Kasumi-1 (cell line): ENCODE measurements around the gene FBXO15.
A peak's percentile ranks its signal among the peaks of the same experiment; 100 is the strongest.

Experiments
- DNase-seq, 2 experiments: peaks; one replicate each; lab custom pipeline; 2025; lab: John Stamatoyannopoulos, UW

The FBXO15 gene

GRCh38 chr18:74153377-74153776 lies 5.7 kb upstream of the FBXO15 start:
- DNase-seq = no peak

- peak; percentile 6 to 14 for DNase-seq
These were observed 5.2 kb upstream of the FBXO15 start for GRCh38 chr18:74152857-74153256.

GRCh38 chr18:74152270-74152669 lies 4.6 kb upstream of the FBXO15 start:
- no peak for DNase-seq

- DNase-seq = no peak
These were observed 2.2 kb upstream of the FBXO15 start for GRCh38 chr18:74149878-74150277.

GRCh38 chr18:74148543-74149070 lies 973 bp upstream of the FBXO15 start:
- no peak for DNase-seq

GRCh38 chr18:74147491-74147778 lies 199 bp downstream of the FBXO15 start:
- no peak for DNase-seq

- peak in 1 of 2 experiments; percentile 2 for DNase-seq
These were observed 878 bp downstream of the FBXO15 start for GRCh38 chr18:74146756-74147155.

GRCh38 chr18:74142252-74142651 lies 5.4 kb downstream of the FBXO15 start:
- DNase-seq = no peak

- no peak for DNase-seq
These were observed 6.0 kb downstream of the FBXO15 start for GRCh38 chr18:74141667-74142066.

- no peak for DNase-seq
These were observed 7.1 kb downstream of the FBXO15 start for GRCh38 chr18:74140582-74140981.

GRCh38 chr18:74139888-74140287 lies 7.7 kb downstream of the FBXO15 start:
- DNase-seq = peak; percentile 45 to 47

- DNase-seq = no peak
These were observed 8.2 kb downstream of the FBXO15 start for GRCh38 chr18:74139411-74139810.

- DNase-seq = no peak
These were observed 9.6 kb downstream of the FBXO15 start for GRCh38 chr18:74137920-74138538.

- no peak for DNase-seq
These were observed 15.4 kb downstream of the FBXO15 start for GRCh38 chr18:74132201-74132600.

GRCh38 chr18:74131124-74131523 lies 16.5 kb downstream of the FBXO15 start:
- no peak for DNase-seq

- no peak for DNase-seq
These were observed 19.5 kb downstream of the FBXO15 start for GRCh38 chr18:74128159-74128558.

GRCh38 chr18:74126684-74127655 lies 20.7 kb downstream of the FBXO15 start:
- DNase-seq = no peak

- DNase-seq = no peak
These were observed 23.0 kb downstream of the FBXO15 start for GRCh38 chr18:74124642-74125041.

GRCh38 chr18:74123200-74123599 lies 24.4 kb downstream of the FBXO15 start:
- DNase-seq = no peak

- DNase-seq = peak; percentile 55 to 80
These were observed 30.7 kb downstream of the FBXO15 start for GRCh38 chr18:74116633-74117554.

- DNase-seq = no peak
These were observed 32.6 kb downstream of the FBXO15 start for GRCh38 chr18:74115046-74115445.

- DNase-seq = no peak
These were observed 33.5 kb downstream of the FBXO15 start for GRCh38 chr18:74114116-74114515.
